Activated CD4-positive, alpha-beta T cell treated with anti-CD3 and anti-CD28 coated beads, Interleukin-2, amount 50 U/mL, for 48 hours (primary cell): ENCODE data around the gene SMYD4.
"Not testable (repeated sequence)": the region's sequence is repeated elsewhere in the genome, so short reads cannot be mapped to it uniquely, and the experiment has no call there.

Source experiments
- DNase-seq, 2 experiments: peaks; one replicate each; pipeline ENCODE4 v3.0.0-alpha.2; 2020

The SMYD4 gene

GRCh38 chr17:1820528-1821252 lies 9.0 kb downstream of the SMYD4 start:
- DNase-seq: no peak

GRCh38 chr17:1813088-1813487 lies 16.6 kb downstream of the SMYD4 start:
- DNase-seq: no peak

GRCh38 chr17:1810450-1811103 lies 19.1 kb downstream of the SMYD4 start:
- DNase-seq: no peak

GRCh38 chr17:1809815-1810214 lies 19.9 kb downstream of the SMYD4 start:
- DNase-seq: not testable (repeated sequence)

- DNase-seq: no peak
Measured at GRCh38 chr17:1808644-1809043, 21.1 kb downstream of the SMYD4 start.

- DNase-seq: no peak
Measured at GRCh38 chr17:1807890-1808289, 21.8 kb downstream of the SMYD4 start.

GRCh38 chr17:1803280-1803679 lies 26.4 kb downstream of the SMYD4 start:
- DNase-seq: no peak

- no peak for DNase-seq
Measured at GRCh38 chr17:1802429-1802828, 27.3 kb downstream of the SMYD4 start.

GRCh38 chr17:1800712-1801111 lies 29.0 kb downstream of the SMYD4 start:
- DNase-seq: no peak

GRCh38 chr17:1800240-1800639 lies 29.5 kb downstream of the SMYD4 start:
- no peak for DNase-seq

GRCh38 chr17:1797846-1798245 lies 31.9 kb downstream of the SMYD4 start:
- DNase-seq: not testable (repeated sequence)

GRCh38 chr17:1797323-1797722 lies 32.4 kb downstream of the SMYD4 start:
- DNase-seq: no peak

- DNase-seq: no peak
Measured at GRCh38 chr17:1796800-1797199, 32.9 kb downstream of the SMYD4 start.

GRCh38 chr17:1793447-1793806 lies 36.3 kb downstream of the SMYD4 start:
- no peak for DNase-seq

GRCh38 chr17:1792495-1793446 lies 36.9 kb downstream of the SMYD4 start:
- DNase-seq: no peak

GRCh38 chr17:1789936-1790335 lies 39.8 kb downstream of the SMYD4 start:
- no peak for DNase-seq

- no peak for DNase-seq
Measured at GRCh38 chr17:1787301-1787902, 42.3 kb downstream of the SMYD4 start.

- no peak for DNase-seq
Measured at GRCh38 chr17:1786708-1787107, 43.0 kb downstream of the SMYD4 start.

- no peak for DNase-seq
Measured at GRCh38 chr17:1785930-1786329, 43.8 kb downstream of the SMYD4 start.

- no peak for DNase-seq
Measured at GRCh38 chr17:1783834-1784611, 45.7 kb downstream of the SMYD4 start.

GRCh38 chr17:1783271-1783670 lies 46.4 kb downstream of the SMYD4 start:
- no peak for DNase-seq

- no peak for DNase-seq
Measured at GRCh38 chr17:1782171-1782567, 47.5 kb downstream of the SMYD4 start.
